HCT116 (cell line): ENCODE data around the gene GJC1. TPM values are rescaled to one million over a fixed set of nuclear protein-coding genes. Genes with fewer than 3 reads are reported as not detected.

Experiments
- ATAC-seq: fragments of 200-7000 bp; cut with Tn5 transposase; 2 replicates; pipeline ENCODE4 v1.9.1; 2020; ENCODE audit warnings: mild to moderate bottlenecking, moderate library complexity
- BruUV-seq: library from RNA; stranded (reverse); fragments of 400-500 nt; replicated peaks from 2 replicates; lab custom pipeline; 2021; lab: Mats Ljungman, UMichigan
- CTCF ChIA-PET: fragments of 300-600 bp; sonication (Branson Sonifier 250); formaldehyde crosslinking; loops from one replicate; lab custom pipeline; 2021; ENCODE audit warnings: antibody characterized with exemption; lab: Charles Lee
- POLR2A ChIA-PET: fragments of 300-600, 350-600 bp; sonication (Branson Sonifier 250); formaldehyde crosslinking; loops from one replicate; lab custom pipeline; 2021; ENCODE audit warnings: antibody characterized with exemption; lab: Charles Lee
- RAD21 ChIA-PET, 2 experiments: fragments of 300-600 bp; sonication (Branson Sonifier 250); formaldehyde crosslinking; loops; one replicate each; lab custom pipeline; 2023; ENCODE audit warnings: low total read pairs in 2 of 2; ENCODE audit not compliant: uncharacterized antibody in 2 of 2, unreplicated experiment in 2 of 2, low non-redundant PET in 1 of 2; lab: Charles Lee
- DNase-seq: peaks from one replicate; pipeline ENCODE4 v3.0.0-alpha.2; 2010; ENCODE audit warnings: low read depth, low spot score
- H2AFZ ChIP-seq: fragments of 200-600 bp; shearing (Covaris generic), sonication (generic); 2 replicates; pipeline ENCODE4 v1.6.1; 2017; ENCODE audit warnings: low read depth, mixed run types, mixed read lengths, antibody characterized with exemption, low read length; ENCODE audit not compliant: poor library complexity, severe bottlenecking
- H3K27ac ChIP-seq: 2 replicates; pipeline ENCODE4 v1.5.1; 2012; ENCODE audit warnings: low read depth, low read length
- H3K27me3 ChIP-seq: fragments of 200-600 bp; sonication (generic); 2 replicates; pipeline ENCODE4 v1.6.1; 2016; ENCODE audit warnings: mixed run types, low read length, mixed read lengths; ENCODE audit not compliant: insufficient read depth
- H3K36me3 ChIP-seq, 2 experiments: fragments of 200-500 bp in 1 of 2; fragments of 200-600 bp in 1 of 2; sonication (Bioruptor generic) in 1 of 2; sonication (generic) in 1 of 2; 2 replicates each; pipeline versions ENCODE4 v1.5.1 to v1.6.1; 2014 to 2016; ENCODE audit warnings: low read length in 2 of 2, inconsistent platforms in 1 of 2, mixed read lengths in 1 of 2, mixed run types in 1 of 2; ENCODE audit not compliant: insufficient read depth in 2 of 2, control insufficient read depth in 1 of 2
- H3K4me1 ChIP-seq, 2 experiments: fragments of 200-600 bp in 1 of 2; sonication (generic) in 1 of 2; 2 replicates each; pipeline versions ENCODE4 v1.5.1 to v1.6.1; 2012 to 2017; ENCODE audit warnings: low read length in 2 of 2, inconsistent platforms in 1 of 2, mild to moderate bottlenecking in 1 of 2, mixed read lengths in 1 of 2, mixed run types in 1 of 2, moderate library complexity in 1 of 2; ENCODE audit not compliant: insufficient read depth in 2 of 2, control insufficient read depth in 1 of 2
- H3K4me2 ChIP-seq: fragments of 200-600 bp; sonication (generic); 2 replicates; pipeline ENCODE4 v1.6.1; 2017; ENCODE audit warnings: mixed run types, low read length, mixed read lengths
- H3K4me3 ChIP-seq, 2 experiments: fragments of 200-600 bp in 1 of 2; sonication (generic) in 1 of 2; replicated peaks in 1 of 2; 2 replicates each; pipeline ENCODE4 v1.5.1; 2011 to 2016; ENCODE audit warnings: low read length in 2 of 2, control low read depth in 1 of 2, low read depth in 1 of 2, mild to moderate bottlenecking in 1 of 2, mixed read lengths in 1 of 2, mixed run types in 1 of 2
- H3K79me2 ChIP-seq: fragments of 200-600 bp; sonication (generic); 2 replicates; pipeline ENCODE4 v1.6.1; 2017; ENCODE audit warnings: mild to moderate bottlenecking, mixed run types, low read length, moderate library complexity, mixed read lengths; ENCODE audit not compliant: insufficient read depth
- H3K9ac ChIP-seq: fragments of 200-600 bp; sonication (generic); 2 replicates; pipeline ENCODE4 v1.6.1; 2016; ENCODE audit warnings: low read length, mixed read lengths
- H3K9me2 ChIP-seq: fragments of 200-600 bp; sonication (generic), shearing (Covaris generic); 2 replicates; pipeline ENCODE4 v1.6.1; 2017; ENCODE audit warnings: mixed run types, mild to moderate bottlenecking, moderate library complexity; ENCODE audit not compliant: insufficient read depth
- H3K9me3 ChIP-seq, 2 experiments: fragments of 200-500 bp in 1 of 2; fragments of 200-600 bp in 1 of 2; sonication (Bioruptor generic) in 1 of 2; sonication (generic) in 1 of 2; 2 replicates each; pipeline ENCODE4 v1.6.1; 2014 to 2017; ENCODE audit warnings: low read length in 2 of 2, mixed read lengths in 2 of 2, inconsistent platforms in 1 of 2, low read depth in 1 of 2, mild to moderate bottlenecking in 1 of 2, mixed run types in 1 of 2, moderate library complexity in 1 of 2; ENCODE audit not compliant: control insufficient read depth in 1 of 2, insufficient read depth in 1 of 2
- H4K20me1 ChIP-seq: fragments of 200-600 bp; sonication (generic), shearing (Covaris generic); 2 replicates; pipeline ENCODE4 v1.6.1; 2017; ENCODE audit warnings: mixed run types, mild to moderate bottlenecking, moderate library complexity; ENCODE audit not compliant: insufficient read depth
- ATF3 ChIP-seq: IDR thresholded peaks from 2 replicates; pipeline ENCODE4 v1.6.1; 2012
- CBX3 ChIP-seq: IDR thresholded peaks from 2 replicates; pipeline ENCODE4 v1.6.1; 2012; ENCODE audit warnings: low read depth
- CEBPB ChIP-seq: IDR thresholded peaks from 2 replicates; pipeline ENCODE4 v1.6.1; 2012; ENCODE audit warnings: low read depth
- EGR1 ChIP-seq: IDR thresholded peaks from 2 replicates; pipeline ENCODE4 v1.6.1; 2012; ENCODE audit warnings: low read depth
- ELF1 ChIP-seq: IDR thresholded peaks from 2 replicates; pipeline ENCODE4 v1.6.1; 2012; ENCODE audit warnings: low read depth, borderline replicate concordance
- EZH2 ChIP-seq: fragments of 200-600 bp; sonication (generic); IDR thresholded peaks from 2 replicates; pipeline ENCODE4 v1.6.1; 2017; ENCODE audit warnings: antibody characterized with exemption, mixed run types
- FOSL1 ChIP-seq: IDR thresholded peaks from 2 replicates; pipeline ENCODE4 v1.6.1; 2012; ENCODE audit warnings: low read depth
- JUND ChIP-seq: IDR thresholded peaks from 2 replicates; pipeline ENCODE4 v1.6.1; 2012
- MAX ChIP-seq: IDR thresholded peaks from 2 replicates; pipeline ENCODE4 v1.6.1; 2012
- POLR2A ChIP-seq: IDR thresholded peaks from 2 replicates; pipeline ENCODE4 v1.7.0; 2011; ENCODE audit warnings: borderline replicate concordance; ENCODE audit not compliant: insufficient read depth, insufficient read length; ENCODE audit errors: extremely low read depth
- SP1 ChIP-seq: IDR thresholded peaks from 2 replicates; pipeline ENCODE4 v1.6.1; 2012; ENCODE audit warnings: low read depth
- SRF ChIP-seq: IDR thresholded peaks from 2 replicates; pipeline ENCODE4 v1.6.1; 2012; ENCODE audit warnings: low read depth
- TCF7L2 ChIP-seq: IDR thresholded peaks from 2 replicates; pipeline ENCODE4 v1.7.0; 2011; ENCODE audit warnings: borderline replicate concordance, inconsistent platforms; ENCODE audit not compliant: insufficient read depth, insufficient read length; ENCODE audit errors: extremely low read depth
- YY1 ChIP-seq: IDR thresholded peaks from 2 replicates; pipeline ENCODE4 v1.6.1; 2011; ENCODE audit warnings: low read length, low read depth, moderate library complexity, mild to moderate bottlenecking; ENCODE audit not compliant: insufficient replicate concordance; ENCODE audit errors: extremely low read depth
- ZFX ChIP-seq: fragments of 450-650 bp; IDR thresholded peaks from 2 replicates; pipeline ENCODE4 v1.6.1; 2017
- ZNF274 ChIP-seq: fragments of 200-500 bp; sonication (Bioruptor generic); IDR thresholded peaks from 2 replicates; pipeline ENCODE4 v1.6.1; 2014; ENCODE audit warnings: mild to moderate bottlenecking, low read depth, low read length, inconsistent platforms
- intact Hi-C: fragments of 100-400 bp; cut with micrococcal nuclease; formaldehyde crosslinking; loops from 2 replicates; pipeline ENCODE4 v1.10.0; 2022
- total RNA-seq: library from RNA; stranded (reverse); gene quantifications from one replicate; pipeline ENCODE4 v1.2.1, GENCODE V29; 2021; ENCODE audit not compliant: unreplicated experiment

Gene GJC1
- total RNA-seq, 1 experiment from 2014 or later = 62.4 TPM

GRCh38 chr17:44786551-44787081 is 43.5 kb downstream of the GJC1 start (continued):
- TF ChIP-seq MAX (no peak), SRF (no peak), SP1 (no peak)

GRCh38 chr17:44785921-44786320 is 44.2 kb downstream of the GJC1 start:
- no peaks in the 10 kb centered on the region for H3K27me3 ChIP-seq
- H4K20me1 ChIP-seq = no peaks in the 10 kb centered on the region
- ChIA-PET CTCF (no interaction called here), POLR2A (no interaction called here), RAD21 (interaction anchor here in 1 of 2 experiments (0.6 kb wide), 1 partner anchor 66 kb away, joined by 3 read pairs; no protein-coding TSS in a partner anchor)
- intact Hi-C loops = no loop called here
- H3K9me2 ChIP-seq = no peaks in the 10 kb centered on the region
- H3K36me3 ChIP-seq = no peaks in the 10 kb centered on the region
- H3K4me1 ChIP-seq = peaks cover 0 to 15% of the 10 kb centered on the region in 2 experiments; a peak in 2 of 4 replicates
- no peaks in the 10 kb centered on the region for H3K79me2 ChIP-seq
- no peak overlapping the region for H3K4me2 ChIP-seq
- no peak overlapping the region for H3K4me3 ChIP-seq
- DNase-seq (no peak), ATAC-seq (no peak)
- H3K9ac ChIP-seq = no peak overlapping the region
- BruUV-seq = no TSS peak
- H2AFZ ChIP-seq = no peak overlapping the region
- H3K9me3 ChIP-seq = no peaks in the 10 kb centered on the region
- no peak overlapping the region for H3K27ac ChIP-seq
- TF ChIP-seq YY1 = no peak
- TF ChIP-seq ZNF274 = no peak
- TF ChIP-seq CEBPB = no peak
- no peak for TF ChIP-seq JUND
- no peak for TF ChIP-seq CBX3
- TF ChIP-seq MAX = no peak
- TF ChIP-seq ZFX = no peak
- TF ChIP-seq SRF = no peak
- no peak for TF ChIP-seq TCF7L2
- no peak for TF ChIP-seq POLR2A
- no peak for TF ChIP-seq EZH2
- no peak for TF ChIP-seq FOSL1
- no peak for TF ChIP-seq ELF1
- TF ChIP-seq ATF3 = no peak
- TF ChIP-seq EGR1 = no peak
